Muscle layer of colon (tissue), 2 donors: ENCODE data around the gene DPY30.
A peak's percentile ranks its signal among the peaks of the same experiment; 100 is the strongest.
"Not testable (repeated sequence)": the region's sequence is repeated elsewhere in the genome, so short reads cannot be mapped to it uniquely, and the experiment has no call there.

Experiments
- H3K27ac ChIP-seq: one replicate; pipeline ENCODE4 v1.7.0; 2013; ENCODE audit warnings: low read depth, mild to moderate bottlenecking, low read length, moderate library complexity
- H3K27me3 ChIP-seq, 2 donors: one replicate each; pipeline ENCODE4 v1.7.0; 2013; ENCODE audit warnings: low read length in 2 of 2, mild to moderate bottlenecking in 2 of 2; ENCODE audit not compliant: insufficient read depth in 2 of 2, control insufficient read depth in 1 of 2
- H3K36me3 ChIP-seq: one replicate; pipeline ENCODE4 v1.7.0; 2013; ENCODE audit warnings: mild to moderate bottlenecking, low read length; ENCODE audit not compliant: insufficient read depth
- H3K4me1 ChIP-seq: one replicate; pipeline ENCODE4 v1.7.0; 2013; ENCODE audit warnings: mild to moderate bottlenecking, low read length; ENCODE audit not compliant: insufficient read depth
- H3K4me3 ChIP-seq, 2 donors: one replicate each; pipeline ENCODE4 v1.7.0; 2013; ENCODE audit warnings: low read length in 2 of 2, low read depth in 1 of 2, mild to moderate bottlenecking in 1 of 2, moderate library complexity in 1 of 2
- H3K9ac ChIP-seq: one replicate; pipeline ENCODE4 v1.7.0; 2013; ENCODE audit warnings: low read length
- H3K9me3 ChIP-seq: one replicate; pipeline ENCODE4 v1.7.0; 2013; ENCODE audit warnings: mild to moderate bottlenecking, low read length
- donor health status: abdominal sarcoma.
- donor health status: Adenocarcinoma of cecum.

DPY30 gene

DNA sequence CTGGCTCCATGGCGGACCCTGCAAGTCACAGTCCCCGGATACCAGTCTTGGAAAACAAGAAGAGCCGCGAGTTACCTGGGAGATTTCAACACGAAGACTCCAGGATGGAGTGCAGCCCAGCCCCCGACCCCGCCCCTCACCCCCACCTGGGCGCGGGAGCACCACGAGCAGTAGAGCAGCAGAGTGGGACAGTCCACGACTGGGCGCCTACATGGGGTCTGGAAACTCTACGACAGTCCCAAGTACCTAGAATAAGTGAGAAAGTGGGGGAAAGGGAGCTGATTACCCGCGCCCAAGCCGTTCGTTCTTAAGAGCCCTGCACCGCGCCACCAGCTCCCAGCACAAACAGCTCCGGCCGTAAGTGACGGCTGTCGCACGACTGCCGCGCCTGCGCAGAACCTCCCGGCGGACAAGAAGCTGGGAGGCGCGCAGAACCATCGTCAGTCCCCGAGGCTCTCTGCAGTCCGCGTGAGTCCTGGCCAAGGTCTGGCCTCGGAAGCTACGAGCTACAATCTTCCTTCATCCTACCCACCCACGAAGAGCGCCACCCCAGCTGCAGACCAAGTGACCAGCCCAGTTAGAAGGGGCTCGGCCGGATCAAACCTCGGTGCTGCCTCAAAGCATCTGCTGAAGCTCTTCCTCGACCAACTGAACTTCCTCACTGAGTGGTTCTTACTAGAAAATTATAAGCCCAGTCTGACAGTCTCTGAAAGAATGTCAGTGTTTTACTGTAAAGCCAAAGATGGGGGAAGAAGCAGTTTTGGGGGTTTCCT, at the start of gene DPY30:
Gene DPY30, minus strand, starts transcription at position 359 of the 773 bp plus-strand sequence. Its CDS starts 349 bp downstream, at position 10.
- Histone ChIP-seq H3K27me3 (no peaks in the 10 kb centered on the region), H3K27ac (peak within 1 kb of the TSS; percentile 90), H3K9me3 (no peaks in the 10 kb centered on the region), H3K36me3 (peaks cover 5% of the 10 kb centered on the region), H3K4me3 (peak within 1 kb of the TSS; percentile 82 to 85), H3K9ac (peak within 1 kb of the TSS; percentile 84), H3K4me1 (peaks cover 6% of the 10 kb centered on the region)

DNA sequence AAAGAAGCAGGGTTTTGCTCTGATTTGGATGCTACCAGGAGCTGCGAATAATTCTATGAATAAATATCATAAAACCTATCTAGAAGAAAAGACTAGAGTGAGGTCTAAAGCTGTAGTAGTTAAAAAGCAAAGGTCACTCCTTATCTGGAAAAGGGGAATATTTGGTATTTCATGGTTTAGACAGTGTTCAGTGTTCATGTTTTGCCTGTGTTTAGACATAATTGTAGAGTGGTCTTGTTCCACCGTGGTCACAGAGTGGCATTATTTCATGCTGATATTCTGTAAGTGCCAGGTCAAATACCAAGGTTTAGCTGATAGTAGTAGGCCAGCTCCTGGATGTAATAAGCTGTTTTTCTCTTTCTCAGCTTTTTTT, 34.5 kb upstream of the DPY30 start:
- Histone ChIP-seq H3K27ac (no peak overlapping the region), H3K4me3 (no peak overlapping the region), H3K27me3 (no peaks in the 10 kb centered on the region), H3K4me1 (no peaks in the 10 kb centered on the region), H3K9ac (no peak overlapping the region), H3K9me3 (no peaks in the 10 kb centered on the region), H3K36me3 (no peaks in the 10 kb centered on the region)

DNA sequence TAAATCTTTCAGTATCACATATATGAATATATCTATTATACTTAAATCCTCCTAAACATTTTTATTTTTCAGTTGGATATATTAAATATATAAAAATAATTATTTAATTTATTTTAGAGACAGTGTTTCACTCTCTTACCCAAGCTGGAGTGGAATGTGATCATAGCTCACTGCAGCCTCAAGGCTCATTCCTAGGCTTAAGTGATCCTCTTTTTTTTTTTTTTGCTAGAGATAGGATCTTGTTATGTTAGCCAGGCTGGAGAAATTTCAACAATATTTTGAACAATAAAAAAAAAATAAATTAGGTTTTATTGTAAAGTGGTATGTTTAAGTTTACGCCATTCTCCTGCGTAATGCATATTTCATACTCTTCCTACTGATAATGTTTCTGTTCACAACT, 27.9 kb upstream of the DPY30 start:
- Histone ChIP-seq H3K9ac (no peak overlapping the region), H3K9me3 (no peaks in the 10 kb centered on the region), H3K27me3 (no peaks in the 10 kb centered on the region), H3K4me3 (no peak overlapping the region), H3K4me1 (peaks cover 11% of the 10 kb centered on the region), H3K27ac (no peak overlapping the region), H3K36me3 (no peaks in the 10 kb centered on the region)

DNA sequence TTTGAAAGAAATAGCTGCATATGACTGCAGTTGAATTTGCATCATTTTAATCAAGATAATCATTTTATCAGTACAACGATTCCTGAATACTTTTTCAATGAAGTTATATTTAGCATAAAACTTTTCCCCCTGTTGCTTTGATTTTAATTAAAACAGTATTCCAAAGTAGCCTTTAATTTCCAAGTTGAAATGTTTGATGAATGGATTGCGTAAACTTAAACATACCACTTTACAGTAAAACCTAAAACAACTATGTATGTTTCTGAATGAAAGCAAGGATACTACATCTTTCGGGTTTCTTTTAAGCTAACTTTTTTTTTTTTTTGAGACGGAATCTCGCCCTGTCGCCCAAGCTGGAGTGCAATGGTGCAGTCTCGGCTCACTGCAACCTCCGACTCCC, 25.1 kb upstream of the DPY30 start:
- Histone ChIP-seq H3K36me3 (no peaks in the 10 kb centered on the region), H3K27me3 (no peaks in the 10 kb centered on the region), H3K4me1 (peaks cover 14% of the 10 kb centered on the region), H3K9ac (peak overlapping the region; percentile 76), H3K27ac (peak overlapping the region; percentile 53), H3K9me3 (no peaks in the 10 kb centered on the region), H3K4me3 (peak overlapping the region; percentile 34 to 83)

DNA sequence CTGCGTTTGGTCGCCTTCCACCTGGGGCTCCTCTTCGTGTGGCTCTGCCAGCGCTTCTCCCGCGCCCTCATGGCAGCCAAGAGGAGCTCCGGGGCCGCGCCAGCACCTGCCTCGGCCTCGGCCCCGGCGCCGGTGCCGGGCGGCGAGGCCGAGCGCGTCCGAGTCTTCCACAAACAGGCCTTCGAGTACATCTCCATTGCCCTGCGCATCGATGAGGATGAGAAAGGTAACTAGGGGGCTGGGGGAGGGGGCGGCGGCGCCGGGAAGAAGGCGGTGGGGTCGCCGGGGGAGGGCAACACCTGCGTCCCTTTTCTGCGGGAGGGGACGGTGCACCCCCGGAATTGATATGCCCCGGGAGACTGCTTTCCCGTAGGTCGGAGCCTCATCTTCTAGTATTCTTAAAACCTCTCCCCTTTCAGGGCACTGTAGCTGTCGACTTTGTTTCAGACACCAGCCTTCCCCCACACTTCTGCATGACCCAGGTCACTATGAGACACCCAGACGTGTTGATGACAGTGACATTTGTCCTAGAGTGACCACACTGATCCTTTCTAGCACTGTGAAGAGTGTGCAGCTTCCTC, 24.5 kb upstream of the DPY30 start:
- peak overlapping the region; percentile 76 for H3K9ac ChIP-seq
- H3K36me3 ChIP-seq, result no peaks in the 10 kb centered on the region
- peak overlapping the region; percentile 53 for H3K27ac ChIP-seq
- H3K4me1 ChIP-seq, result peaks cover 14% of the 10 kb centered on the region
- H3K27me3 ChIP-seq, result no peaks in the 10 kb centered on the region
- peak overlapping the region; percentile 34 to 83 for H3K4me3 ChIP-seq
- H3K9me3 ChIP-seq, result no peaks in the 10 kb centered on the region

DNA sequence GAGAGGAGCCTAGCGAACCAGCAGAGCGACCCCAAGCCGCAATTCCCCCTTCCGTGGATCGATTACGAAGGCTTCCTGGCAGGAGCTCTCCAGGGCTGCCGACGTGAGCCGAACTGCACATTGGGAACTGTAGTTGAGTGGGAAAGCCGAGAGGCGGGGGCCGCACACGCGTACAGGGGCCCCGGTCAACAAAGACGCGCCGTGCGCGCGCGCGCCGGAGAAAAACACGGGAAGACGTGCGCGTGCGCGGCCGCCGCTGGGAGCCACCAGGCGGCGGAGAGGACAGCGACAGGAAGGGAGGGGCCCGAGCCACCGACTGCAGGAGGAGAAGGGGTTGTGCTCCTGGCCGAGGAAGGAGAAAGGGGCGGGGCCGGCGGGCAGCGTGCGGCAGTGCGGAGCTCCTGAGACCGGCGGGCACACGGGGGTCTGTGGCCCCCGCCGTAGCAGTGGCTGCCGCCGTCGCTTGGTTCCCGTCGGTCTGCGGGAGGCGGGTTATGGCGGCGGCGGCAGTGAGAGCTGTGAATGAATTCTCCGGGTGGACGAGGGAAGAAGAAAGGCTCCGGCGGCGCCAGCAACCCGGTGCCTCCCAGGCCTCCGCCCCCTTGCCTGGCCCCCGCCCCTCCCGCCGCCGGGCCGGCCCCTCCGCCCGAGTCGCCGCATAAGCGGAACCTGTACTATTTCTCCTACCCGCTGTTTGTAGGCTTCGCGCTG, 23.9 kb upstream of the DPY30 start, which contains the start of gene SPAST:
Gene SPAST, plus strand, starts transcription at position 247 of the 711 bp plus-strand sequence. Its CDS starts 276 bp downstream, at position 523.
- Histone ChIP-seq H3K4me3 (peak within 1 kb of the TSS; percentile 34 to 83), H3K9me3 (no peaks in the 10 kb centered on the region), H3K4me1 (peaks cover 14% of the 10 kb centered on the region), H3K36me3 (no peaks in the 10 kb centered on the region), H3K27me3 (no peaks in the 10 kb centered on the region), H3K9ac (peak within 1 kb of the TSS; percentile 76), H3K27ac (peak within 1 kb of the TSS; percentile 53)

DNA sequence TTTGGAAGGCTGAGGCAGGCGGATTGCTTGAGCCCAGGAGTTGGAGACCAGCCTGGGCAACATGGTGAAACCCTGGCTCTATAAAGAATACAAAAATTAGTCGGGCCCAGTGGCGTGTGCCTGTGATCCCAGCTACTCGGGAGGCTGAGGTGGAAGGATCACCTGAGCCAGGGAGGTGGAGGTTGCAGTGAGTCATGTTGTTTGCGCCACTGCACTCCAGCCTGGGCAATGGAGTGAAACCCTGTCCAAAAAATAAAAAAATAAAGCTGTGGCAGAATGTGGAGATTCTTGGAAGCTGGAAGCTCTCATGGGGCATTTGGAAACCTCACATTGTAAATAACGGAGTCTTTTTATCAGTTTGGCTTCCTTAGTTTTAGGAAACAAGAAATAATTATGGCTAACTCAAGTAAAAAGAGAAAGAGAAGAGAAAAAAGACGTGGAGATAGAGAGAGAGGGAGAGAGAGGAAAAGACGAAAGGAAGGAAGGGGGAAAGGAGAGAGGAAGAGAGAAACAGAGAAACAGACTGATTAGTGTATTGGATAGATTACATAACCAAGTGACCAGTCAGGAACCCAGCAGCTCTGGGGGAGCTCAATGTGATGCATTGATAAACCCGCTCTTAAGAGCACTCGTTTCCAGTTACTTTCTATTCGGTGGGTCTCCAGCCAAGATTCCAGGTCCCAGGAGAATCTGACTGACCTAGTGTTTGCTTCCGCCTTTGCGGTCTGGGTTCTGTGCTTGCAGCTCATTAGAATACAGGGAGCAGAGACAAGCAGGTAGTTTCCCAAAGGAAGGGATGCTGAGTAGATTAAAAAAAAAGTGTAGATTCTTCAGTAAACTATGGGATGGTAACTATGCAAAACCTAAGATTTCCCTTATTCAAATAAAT, 22.6 kb upstream of the DPY30 start:
- Histone ChIP-seq H3K4me1 (peaks cover 14% of the 10 kb centered on the region), H3K27ac (peak overlapping the region; percentile 53), H3K9ac (no peak overlapping the region)

DNA sequence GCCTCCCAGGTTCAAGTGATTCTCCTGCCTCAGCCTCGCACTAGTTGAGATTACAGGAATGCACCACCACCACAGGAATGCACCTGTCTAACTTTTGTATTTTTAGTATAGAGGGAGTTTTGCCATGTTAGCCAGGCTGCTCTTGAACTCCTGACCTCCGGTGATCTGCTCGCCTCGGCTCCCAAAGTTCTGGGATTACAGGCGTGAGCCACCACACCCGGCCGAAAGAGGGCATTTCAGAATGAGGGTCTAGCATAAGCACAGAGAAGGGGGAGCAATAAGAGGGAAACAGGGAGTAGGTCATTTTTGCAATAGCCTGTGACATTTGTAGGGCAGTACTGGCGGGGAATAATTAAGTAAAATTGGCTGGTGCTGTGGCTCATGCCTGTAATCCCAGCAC, 21.8 kb upstream of the DPY30 start:
- H3K27ac ChIP-seq, result no peak overlapping the region
- H3K36me3 ChIP-seq, result no peaks in the 10 kb centered on the region
- no peak overlapping the region for H3K9ac ChIP-seq

More for the DNA sequence above, 22.6 kb upstream of the DPY30 start:
- peak overlapping the region; percentile 34 to 83 for H3K4me3 ChIP-seq
- no peaks in the 10 kb centered on the region for H3K9me3 ChIP-seq
- H3K27me3 ChIP-seq, result no peaks in the 10 kb centered on the region
- H3K36me3 ChIP-seq, result no peaks in the 10 kb centered on the region

DNA sequence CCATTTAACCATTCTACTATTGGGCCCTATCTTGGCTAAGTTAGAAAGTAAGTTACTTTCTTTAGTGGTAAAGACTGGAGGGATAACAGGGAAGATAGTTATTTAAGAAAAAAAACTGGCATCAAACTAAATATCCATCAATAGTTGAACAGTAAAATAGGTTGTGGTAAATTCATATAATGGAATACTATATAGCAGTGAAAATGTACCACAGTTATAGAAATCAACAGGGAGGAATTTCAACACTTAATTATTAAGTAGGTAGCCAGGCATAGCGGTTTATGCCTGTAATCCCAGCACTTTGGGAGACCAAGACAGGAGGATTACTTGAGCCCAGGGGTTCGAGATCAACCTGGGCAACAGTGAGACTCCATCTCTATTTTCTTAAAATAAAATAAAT, 20.7 kb upstream of the DPY30 start:
- Histone ChIP-seq H3K4me3 (no peak overlapping the region), H3K27ac (no peak overlapping the region), H3K4me1 (peaks cover 13% of the 10 kb centered on the region), H3K9ac (no peak overlapping the region), H3K9me3 (no peaks in the 10 kb centered on the region), H3K27me3 (no peaks in the 10 kb centered on the region), H3K36me3 (no peaks in the 10 kb centered on the region)

More for the DNA sequence above, 21.8 kb upstream of the DPY30 start:
- no peaks in the 10 kb centered on the region for H3K9me3 ChIP-seq
- no peak overlapping the region for H3K4me3 ChIP-seq
- peaks cover 14% of the 10 kb centered on the region for H3K4me1 ChIP-seq
- H3K27me3 ChIP-seq, result no peaks in the 10 kb centered on the region

DNA sequence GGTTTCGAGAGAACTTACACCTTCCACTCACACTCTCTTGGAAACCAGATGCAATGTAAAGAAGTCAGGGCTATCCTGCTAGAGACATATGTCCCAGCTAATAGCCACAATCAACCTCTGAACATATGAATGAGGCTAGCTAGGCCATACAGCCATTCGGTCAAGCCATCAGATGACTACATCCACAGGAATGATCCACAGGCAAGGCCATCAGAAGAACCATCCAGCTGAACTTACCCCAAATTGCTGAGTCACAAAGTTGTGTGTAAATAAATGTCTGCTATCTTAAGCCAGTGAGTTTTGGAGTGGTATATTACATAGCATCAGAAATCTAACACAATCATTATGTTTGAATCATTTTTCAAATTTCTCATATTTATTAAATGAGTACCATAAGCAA, 18.5 kb upstream of the DPY30 start:
- Histone ChIP-seq H3K4me1 (peaks cover 4% of the 10 kb centered on the region), H3K9ac (no peak overlapping the region), H3K9me3 (no peaks in the 10 kb centered on the region), H3K4me3 (no peak overlapping the region), H3K27me3 (no peaks in the 10 kb centered on the region), H3K36me3 (no peaks in the 10 kb centered on the region), H3K27ac (no peak overlapping the region)

DNA sequence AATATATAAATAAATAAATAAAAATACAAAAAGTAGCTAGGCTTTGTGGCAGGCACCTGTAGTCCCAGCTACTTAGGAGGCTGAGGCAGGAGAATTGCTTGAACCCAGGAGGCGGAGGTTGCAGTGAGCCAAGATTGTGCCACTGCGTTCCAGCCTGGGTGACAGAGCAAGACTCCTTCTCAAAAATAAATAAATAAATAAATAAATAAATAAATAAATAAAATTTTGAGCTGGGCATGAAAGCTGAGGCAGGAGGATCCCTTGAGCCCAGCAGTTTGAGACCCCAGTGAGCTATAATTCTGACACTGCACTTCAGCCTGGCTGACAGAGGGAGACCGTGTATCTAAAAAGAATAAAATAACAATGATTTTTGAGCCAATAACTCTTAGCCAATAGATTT, 15.0 kb upstream of the DPY30 start:
- H3K27me3 ChIP-seq, H3K4me3 ChIP-seq, H3K9me3 ChIP-seq, H3K36me3 ChIP-seq, H3K27ac ChIP-seq, H3K9ac ChIP-seq, H3K4me1 ChIP-seq: not testable (repeated sequence)
